OCI-LY1 (cell line): ENCODE measurements around the gene PPP2R2B.

Experiments
- H2AFZ ChIP-seq: fragments of 200-600 bp; sonication (generic), shearing (Covaris generic); 2 replicates; pipeline ENCODE4 v1.6.0; 2014; ENCODE audit warnings: antibody characterized with exemption, mild to moderate bottlenecking, low read length
- H3F3A ChIP-seq: fragments of 200-600 bp; sonication (generic), shearing (Covaris generic); 2 replicates; pipeline ENCODE4 v1.6.0; 2014; ENCODE audit warnings: mild to moderate bottlenecking, antibody characterized with exemption, low read length, moderate library complexity; ENCODE audit not compliant: insufficient read depth
- H3K27ac ChIP-seq: fragments of 200-600 bp; sonication (generic); 2 replicates; pipeline ENCODE4 v1.5.1; 2014; ENCODE audit warnings: low read length, mixed run types, mild to moderate bottlenecking, low read depth; ENCODE audit not compliant: poor library complexity, severe bottlenecking
- H3K27me3 ChIP-seq: fragments of 200-600 bp; sonication (generic); 2 replicates; pipeline ENCODE4 v1.6.0; 2014; ENCODE audit warnings: antibody characterized with exemption, mild to moderate bottlenecking, low read length, moderate library complexity; ENCODE audit not compliant: insufficient read depth
- H3K36me3 ChIP-seq: fragments of 200-600 bp; sonication (generic); 2 replicates; pipeline ENCODE4 v1.6.1; 2014; ENCODE audit warnings: mild to moderate bottlenecking, antibody characterized with exemption, low read length, moderate library complexity, mixed read lengths; ENCODE audit not compliant: insufficient read depth
- H3K4me1 ChIP-seq: fragments of 200-600 bp; sonication (generic); 2 replicates; pipeline ENCODE4 v1.5.1; 2014; ENCODE audit warnings: mild to moderate bottlenecking, low read length, moderate library complexity; ENCODE audit not compliant: insufficient read depth, severe bottlenecking
- H3K4me2 ChIP-seq: fragments of 200-600 bp; sonication (generic), shearing (Covaris generic); 2 replicates; pipeline ENCODE4 v1.6.1; 2014; ENCODE audit warnings: low read length
- H3K4me3 ChIP-seq: fragments of 200-600 bp; sonication (generic); 2 replicates; pipeline ENCODE4 v1.5.1; 2014; ENCODE audit warnings: low read length, low read depth, mild to moderate bottlenecking, mixed read lengths; ENCODE audit not compliant: poor library complexity, severe bottlenecking
- H3K79me2 ChIP-seq: fragments of 200-600 bp; shearing (Covaris generic); 2 replicates; pipeline ENCODE4 v1.6.1; 2016; ENCODE audit warnings: mixed run types, low read length, mixed read lengths; ENCODE audit not compliant: insufficient read depth
- H3K9ac ChIP-seq: fragments of 200-600 bp; sonication (generic), shearing (Covaris generic); 2 replicates; pipeline ENCODE4 v1.6.1; 2014; ENCODE audit warnings: mild to moderate bottlenecking, low read length, mixed read lengths
- H3K9me2 ChIP-seq: fragments of 200-600 bp; sonication (generic), shearing (Covaris generic); 2 replicates; pipeline ENCODE4 v1.6.1; 2014; ENCODE audit warnings: low read depth, mild to moderate bottlenecking, low read length, mixed read lengths
- H3K9me3 ChIP-seq: fragments of 200-600 bp; shearing (Covaris generic); 2 replicates; pipeline ENCODE4 v1.6.1; 2014; ENCODE audit warnings: low read length, mixed read lengths
- H4K20me1 ChIP-seq: fragments of 200-600 bp; sonication (generic), shearing (Covaris generic); 2 replicates; pipeline ENCODE4 v1.6.0; 2016; ENCODE audit warnings: mild to moderate bottlenecking, low read length; ENCODE audit not compliant: insufficient read depth
- CTCF ChIP-seq: fragments of 200-600 bp; sonication (generic), shearing (Covaris generic); IDR thresholded peaks from 2 replicates; pipeline ENCODE4 v1.5.1; 2017; ENCODE audit warnings: mild to moderate bottlenecking, antibody characterized with exemption, low read length, moderate library complexity, mixed read lengths
- EZH2 ChIP-seq: fragments of 200-600 bp; sonication (generic), shearing (Covaris generic); IDR thresholded peaks from 2 replicates; pipeline ENCODE4 v1.8.0; 2017; ENCODE audit warnings: borderline replicate concordance, mixed run types, mild to moderate bottlenecking, antibody characterized with exemption, low read length, moderate library complexity, mixed read lengths

PPP2R2B gene

DNA sequence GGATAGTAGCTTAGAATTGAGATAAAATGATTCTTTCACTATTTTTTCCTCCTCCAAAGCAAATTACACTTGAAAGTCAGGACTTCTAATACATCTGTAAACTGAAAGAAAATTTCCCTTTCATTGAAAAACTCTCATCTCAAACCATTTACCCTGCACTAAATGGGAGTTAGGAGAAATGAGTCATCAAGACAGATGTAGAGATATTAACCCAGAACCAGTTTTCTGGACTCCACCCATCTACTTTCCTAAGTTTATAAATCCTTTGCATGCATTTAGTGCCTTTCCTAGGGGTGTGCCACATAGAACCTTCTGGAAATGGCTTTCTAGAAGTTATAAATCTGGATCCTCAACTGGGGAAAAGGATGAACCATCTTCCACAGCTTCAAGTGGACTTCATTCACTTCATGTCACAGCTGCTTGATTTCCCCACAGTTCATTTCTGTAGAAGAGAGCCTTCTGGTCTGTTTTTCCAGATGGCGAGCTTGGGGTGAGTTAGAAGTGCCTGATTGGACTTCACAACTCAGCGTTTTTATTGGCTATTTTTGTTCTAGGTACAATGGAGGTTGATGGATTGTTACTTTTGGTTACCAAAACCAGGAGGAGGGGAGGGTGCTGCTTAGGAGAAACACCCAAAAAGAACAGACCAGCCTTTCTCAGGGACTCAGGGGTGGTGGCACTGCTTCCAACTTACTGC is 290.1 kb downstream of the PPP2R2B start:
- Histone ChIP-seq H3K36me3 (no peaks in the 10 kb centered on the region), H3F3A (no peaks in the 10 kb centered on the region), H3K4me2 (no peak overlapping the region), H3K4me3 (no peak overlapping the region), H3K27ac (no peak overlapping the region), H3K9me3 (no peaks in the 10 kb centered on the region), H2AFZ (no peak overlapping the region), H3K79me2 (no peaks in the 10 kb centered on the region), H3K4me1 (no peaks in the 10 kb centered on the region), H3K27me3 (no peaks in the 10 kb centered on the region), H4K20me1 (no peaks in the 10 kb centered on the region), H3K9me2 (no peaks in the 10 kb centered on the region), H3K9ac (no peak overlapping the region)
- TF ChIP-seq EZH2 (no peak), CTCF (no peak)

- Histone ChIP-seq H2AFZ (no peak overlapping the region), H3K27me3 (no peaks in the 10 kb centered on the region), H3F3A (no peaks in the 10 kb centered on the region), H3K79me2 (no peaks in the 10 kb centered on the region), H4K20me1 (no peaks in the 10 kb centered on the region), H3K27ac (no peak overlapping the region), H3K4me3 (no peak overlapping the region), H3K36me3 (no peaks in the 10 kb centered on the region), H3K9me2 (no peaks in the 10 kb centered on the region), H3K9me3 (no peaks in the 10 kb centered on the region), H3K4me1 (no peaks in the 10 kb centered on the region), H3K4me2 (no peak overlapping the region), H3K9ac (no peak overlapping the region)
- TF ChIP-seq CTCF (no peak), EZH2 (no peak)
Observed at GRCh38 chr5:146586752-146587151, 291.8 kb downstream of the PPP2R2B start.

GRCh38 chr5:146584750-146585149 is 293.8 kb downstream of the PPP2R2B start:
- Histone ChIP-seq H3K9me2 (no peaks in the 10 kb centered on the region), H3K27me3 (no peaks in the 10 kb centered on the region), H3K27ac (no peak overlapping the region), H3F3A (no peaks in the 10 kb centered on the region), H3K4me3 (no peak overlapping the region), H2AFZ (no peak overlapping the region), H4K20me1 (no peaks in the 10 kb centered on the region), H3K9ac (no peak overlapping the region), H3K4me2 (no peak overlapping the region), H3K9me3 (no peaks in the 10 kb centered on the region), H3K4me1 (no peaks in the 10 kb centered on the region), H3K36me3 (no peaks in the 10 kb centered on the region), H3K79me2 (no peaks in the 10 kb centered on the region)
- no peak for TF ChIP-seq EZH2
- no peak for TF ChIP-seq CTCF
